AG04449 (cell line): ENCODE data around the gene LRRC4C.

Experiments
- CTCF ChIA-PET: fragments of 350-600 bp; formaldehyde crosslinking; extraction: SDS; loops from one replicate; lab custom pipeline; 2021; ENCODE audit warnings: antibody characterized with exemption; lab: Yijun Ruan, JAX
- POLR2A ChIA-PET: fragments of 400-600, 350-600 bp; formaldehyde crosslinking; extraction: SDS; loops from one replicate; lab custom pipeline; 2020; ENCODE audit warnings: antibody characterized with exemption, inconsistent platforms; lab: Yijun Ruan, JAX
- DNase-seq: peaks from one replicate; pipeline ENCODE4 v3.0.0-alpha.2; 2010; ENCODE audit warnings: low read depth, low spot score
- H3K4me3 ChIP-seq: 2 replicates; pipeline ENCODE4 v1.5.1; 2011; ENCODE audit warnings: low read depth, mild to moderate bottlenecking, control low read depth, low read length
- CTCF ChIP-seq: IDR thresholded peaks from one replicate; pipeline ENCODE4 v1.5.1; 2011; ENCODE audit warnings: mild to moderate bottlenecking, moderate library complexity, low read length, control low read depth, inconsistent platforms; ENCODE audit not compliant: insufficient read depth; ENCODE audit errors: missing control alignments

LRRC4C gene

GRCh38 chr11:40271361-40271760 is 1188.1 kb downstream of the LRRC4C start:
- DNase-seq = no peak
- no peak for TF ChIP-seq CTCF
- POLR2A ChIA-PET = no interaction called here
- no peak overlapping the region for H3K4me3 ChIP-seq
- CTCF ChIA-PET = interaction anchor here (0.7 kb wide), 1 partner anchor 23 kb away, joined by 3 read pairs; no protein-coding TSS in a partner anchor

- CTCF ChIA-PET = no interaction called here
- no peak overlapping the region for H3K4me3 ChIP-seq
- no peak for DNase-seq
- TF ChIP-seq CTCF = no peak
- POLR2A ChIA-PET = no interaction called here
Measured at GRCh38 chr11:40269865-40270264, 1189.6 kb downstream of the LRRC4C start.

- H3K4me3 ChIP-seq = no peak overlapping the region
- ChIA-PET CTCF (no interaction called here), POLR2A (no interaction called here)
- TF ChIP-seq CTCF = no peak
- DNase-seq = no peak
Measured at GRCh38 chr11:40268551-40268950, 1190.9 kb downstream of the LRRC4C start.

GRCh38 chr11:40255457-40255856 is 1204.0 kb downstream of the LRRC4C start:
- no peak for DNase-seq
- no peak for TF ChIP-seq CTCF
- H3K4me3 ChIP-seq = no peak overlapping the region
- ChIA-PET CTCF (no interaction called here), POLR2A (no interaction called here)

GRCh38 chr11:40253166-40253565 is 1206.3 kb downstream of the LRRC4C start:
- no peak for DNase-seq
- H3K4me3 ChIP-seq = no peak overlapping the region
- ChIA-PET POLR2A (no interaction called here), CTCF (no interaction called here)
- no peak for TF ChIP-seq CTCF

- ChIA-PET POLR2A (no interaction called here), CTCF (no interaction called here)
- no peak for TF ChIP-seq CTCF
- no peak overlapping the region for H3K4me3 ChIP-seq
- DNase-seq = no peak
Measured at GRCh38 chr11:40252236-40252635, 1207.2 kb downstream of the LRRC4C start.

- no peak for TF ChIP-seq CTCF
- ChIA-PET POLR2A (no interaction called here), CTCF (no interaction called here)
- no peak for DNase-seq
- no peak overlapping the region for H3K4me3 ChIP-seq
Measured at GRCh38 chr11:40246983-40247382, 1212.5 kb downstream of the LRRC4C start.
